ENCODE measurements around the gene BCAS1.

Gene BCAS1, protein sequence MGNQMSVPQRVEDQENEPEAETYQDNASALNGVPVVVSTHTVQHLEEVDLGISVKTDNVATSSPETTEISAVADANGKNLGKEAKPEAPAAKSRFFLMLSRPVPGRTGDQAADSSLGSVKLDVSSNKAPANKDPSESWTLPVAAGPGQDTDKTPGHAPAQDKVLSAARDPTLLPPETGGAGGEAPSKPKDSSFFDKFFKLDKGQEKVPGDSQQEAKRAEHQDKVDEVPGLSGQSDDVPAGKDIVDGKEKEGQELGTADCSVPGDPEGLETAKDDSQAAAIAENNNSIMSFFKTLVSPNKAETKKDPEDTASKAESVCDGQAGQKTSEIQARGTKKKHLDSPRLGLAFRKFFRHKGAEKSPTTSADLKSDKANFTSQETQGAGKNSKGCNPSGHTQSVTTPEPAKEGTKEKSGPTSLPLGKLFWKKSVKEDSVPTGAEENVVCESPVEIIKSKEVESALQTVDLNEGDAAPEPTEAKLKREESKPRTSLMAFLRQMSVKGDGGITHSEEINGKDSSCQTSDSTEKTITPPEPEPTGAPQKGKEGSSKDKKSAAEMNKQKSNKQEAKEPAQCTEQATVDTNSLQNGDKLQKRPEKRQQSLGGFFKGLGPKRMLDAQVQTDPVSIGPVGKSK

DNA sequence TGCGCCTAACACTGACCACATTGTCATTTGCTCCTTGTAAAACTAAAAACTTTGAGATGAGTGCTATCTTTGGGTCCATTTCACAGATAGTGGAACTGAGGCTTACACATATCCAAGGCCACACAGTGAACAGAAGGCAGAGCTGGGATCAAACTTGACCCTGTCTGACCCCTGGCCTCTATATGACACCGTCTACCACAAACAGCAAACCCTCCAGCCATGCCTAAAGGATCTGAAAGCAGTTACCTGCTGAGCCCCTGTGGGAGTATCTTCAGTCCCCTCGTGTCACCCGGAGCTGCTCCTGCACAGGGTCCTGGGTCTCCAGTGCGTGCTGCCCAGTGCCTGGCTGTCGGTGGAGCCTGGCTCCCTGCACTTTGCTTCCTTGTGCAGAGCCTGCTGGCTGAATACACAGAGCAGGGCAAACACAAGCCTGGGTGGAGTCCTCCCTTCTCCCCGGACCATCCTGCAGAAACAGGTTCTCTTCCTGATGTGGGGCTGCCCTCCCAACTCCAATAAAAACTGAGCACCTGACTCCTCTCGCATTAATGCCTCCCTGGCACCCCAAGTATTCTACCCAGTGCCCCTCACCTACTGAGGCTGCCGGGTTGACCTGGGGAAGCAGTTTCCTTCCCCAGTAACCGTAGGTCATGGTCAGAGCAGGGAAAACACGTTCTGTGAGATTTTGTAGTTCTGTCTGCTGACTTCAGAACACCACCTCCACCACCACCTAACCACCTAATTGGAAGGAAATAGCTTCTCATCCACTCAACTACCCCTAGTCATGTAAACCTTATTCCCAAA, at the start of gene BCAS1:
TSS of gene BCAS1 (minus strand) at position 408 of the 801 bp plus-strand sequence. CDS start 11,876 bp downstream, outside the sequence.
- no peak for DNase-seq (ENCODE audit: low read depth in 2 of 2)

DNA sequence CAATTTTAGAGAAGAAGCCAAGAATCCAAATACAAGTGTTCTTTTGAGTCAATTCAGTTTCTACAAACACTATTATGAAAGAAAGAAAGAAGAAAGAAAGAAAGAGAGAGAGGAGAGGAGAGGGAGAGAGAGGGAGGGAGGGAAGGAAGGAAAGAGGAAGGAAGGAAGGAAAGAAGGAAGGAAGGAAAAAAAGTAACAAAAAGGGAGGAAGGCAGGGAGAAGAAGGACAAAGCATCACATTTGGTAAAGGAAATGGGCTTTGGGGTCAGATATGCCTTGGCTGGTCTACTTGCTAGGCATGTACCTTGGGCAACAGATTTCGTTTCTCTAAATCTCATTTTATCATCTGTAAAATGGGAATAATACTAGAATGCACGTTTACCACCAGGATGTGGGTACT, 49.4 kb upstream of the BCAS1 start:
- no peak for DNase-seq (ENCODE audit: low read depth in 2 of 2)

DNA sequence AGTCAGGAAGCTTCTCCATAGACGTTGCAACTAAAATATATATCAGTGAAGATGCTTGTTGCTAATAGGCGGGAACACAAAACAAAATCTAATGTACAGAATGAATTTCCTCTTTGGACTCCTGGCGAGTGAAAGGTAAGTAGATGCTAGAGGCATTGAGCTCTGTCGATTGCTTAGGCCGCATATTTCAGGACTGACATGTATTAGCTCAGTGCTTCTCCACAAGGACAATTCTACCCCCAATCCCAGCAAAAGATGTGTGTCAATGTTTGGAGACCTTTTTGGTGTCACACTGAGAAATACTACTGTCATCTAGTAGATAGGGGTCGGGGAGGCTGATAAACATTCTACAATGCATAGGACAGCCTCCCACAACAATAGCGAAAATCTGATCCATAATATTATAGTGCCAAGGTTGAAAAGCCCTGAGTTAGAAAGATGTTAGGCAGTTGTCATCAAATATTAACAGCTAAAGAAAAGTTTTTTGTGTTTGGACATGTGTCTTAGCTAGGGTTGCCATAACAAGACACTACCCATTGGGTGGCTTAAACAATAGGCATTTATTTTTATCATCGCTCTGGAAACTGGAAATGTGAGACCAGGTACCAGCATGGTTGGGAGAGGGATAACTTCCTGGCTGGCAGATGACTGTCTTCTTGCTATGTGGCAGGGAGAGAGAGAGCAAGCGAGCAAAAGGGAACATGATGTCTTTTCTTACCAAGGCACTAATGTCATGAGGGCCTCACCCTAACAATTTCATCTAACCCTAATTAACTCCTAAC, 48.0 kb upstream of the BCAS1 start:
- no peak for DNase-seq (ENCODE audit: low read depth in 2 of 2)

DNA sequence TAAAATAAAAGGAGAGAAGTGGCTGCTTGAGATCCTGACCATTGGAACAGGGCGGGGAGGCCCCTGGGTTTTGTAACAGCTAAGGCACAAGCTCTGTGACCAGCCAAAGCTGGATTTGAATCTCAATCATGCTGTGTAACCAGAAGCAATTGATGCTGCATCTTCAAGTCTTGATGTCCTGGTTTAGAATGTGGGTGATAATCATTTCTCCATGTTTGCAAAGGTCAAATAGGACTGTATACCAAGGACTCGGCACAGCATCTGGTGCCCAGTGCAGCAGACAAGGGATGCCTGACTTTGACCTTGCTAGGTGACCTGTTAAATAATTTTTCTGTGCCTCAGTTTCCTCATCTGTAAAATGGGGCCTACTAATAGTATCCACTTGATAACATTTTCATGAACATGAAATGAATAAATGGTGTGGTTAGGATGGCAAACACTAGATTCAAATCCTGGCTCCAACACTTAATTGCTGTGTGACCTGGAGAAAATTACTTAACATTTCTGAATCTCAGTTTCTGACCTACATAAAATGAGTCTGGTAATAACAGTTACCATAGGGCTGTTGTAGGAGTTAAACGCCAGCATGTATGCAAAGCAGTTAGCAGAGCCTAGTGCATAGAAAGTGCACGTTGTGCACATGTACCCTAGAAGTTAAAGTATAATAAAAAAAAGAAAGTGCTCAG, 46.3 kb upstream of the BCAS1 start:
- DNase-seq (ENCODE audit: low read depth in 2 of 2) = no peak

DNA sequence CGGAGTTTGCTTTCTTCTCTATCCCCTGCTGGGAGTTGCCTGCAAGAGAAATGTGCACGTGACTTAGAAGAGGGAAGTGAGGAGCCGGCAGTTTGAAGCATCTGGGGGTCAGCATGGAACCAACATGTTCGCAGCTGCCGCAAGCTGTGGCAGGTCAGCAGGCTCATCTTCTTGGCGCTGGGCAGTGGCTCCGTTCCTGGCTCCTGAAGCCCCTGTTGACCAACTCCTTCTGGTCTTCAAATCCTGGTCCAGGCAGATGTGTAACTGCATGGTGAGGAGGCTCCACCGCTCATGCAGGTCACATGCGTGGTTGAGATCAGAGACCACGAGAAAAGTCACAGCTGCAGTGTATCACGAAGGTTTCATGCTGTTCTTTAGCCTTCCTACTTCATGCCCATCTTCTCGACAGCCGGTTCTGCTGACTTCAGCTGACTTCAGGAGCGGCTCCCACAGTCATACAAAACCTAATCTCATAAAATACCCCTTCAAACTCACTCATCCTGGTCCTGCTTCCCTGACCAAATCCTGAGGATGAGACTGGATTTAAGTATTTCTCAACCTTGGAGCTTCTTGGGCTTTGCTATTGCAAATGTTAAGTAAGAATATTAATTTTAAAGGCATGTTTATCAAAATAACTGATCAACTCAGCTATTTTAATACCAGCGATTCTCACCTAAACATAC, 44.9 kb upstream of the BCAS1 start:
- DNase-seq (ENCODE audit: low read depth in 2 of 2) = no peak

DNA sequence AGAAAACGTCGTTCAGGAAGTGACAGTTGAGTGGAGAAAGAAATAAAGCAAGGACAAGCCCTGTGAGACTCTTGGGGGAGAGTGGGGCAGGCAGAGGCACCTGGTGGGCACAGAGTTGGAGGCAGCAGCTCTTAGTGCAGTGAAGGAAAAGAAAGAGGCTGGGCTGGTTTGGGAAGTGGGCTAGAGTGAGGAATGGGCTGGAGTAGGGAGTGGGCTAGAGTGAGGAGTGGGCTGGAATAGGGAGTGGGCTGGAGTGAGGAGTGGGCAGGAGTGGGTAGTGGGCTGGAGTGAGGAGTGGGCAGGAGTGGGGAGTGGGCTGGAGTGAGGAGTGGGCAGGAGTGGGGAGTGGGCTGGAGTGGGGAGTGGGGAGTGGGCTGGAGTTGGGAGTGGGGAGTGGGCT, 43.7 kb upstream of the BCAS1 start:
- no peak for DNase-seq (ENCODE audit: low read depth in 2 of 2)

DNA sequence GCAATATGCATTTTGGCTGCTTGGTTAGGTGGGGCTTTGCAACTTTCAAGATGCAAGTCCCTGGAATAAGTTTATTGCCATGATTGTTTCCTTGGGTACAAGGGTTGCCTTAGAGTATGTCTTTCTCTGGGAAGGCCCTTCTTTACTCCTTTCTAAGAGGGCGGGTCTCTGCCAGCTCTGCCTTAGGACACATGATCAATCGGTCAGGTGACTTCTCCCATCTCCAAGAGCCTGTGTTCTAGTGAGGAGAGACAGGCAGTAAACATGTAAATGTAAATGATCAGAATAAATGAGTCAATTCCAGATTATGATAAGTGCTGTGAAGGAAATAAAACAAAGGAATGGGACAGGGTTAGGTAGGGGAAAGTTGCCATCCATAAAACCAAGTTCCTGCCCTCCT, 43.2 kb upstream of the BCAS1 start:
- DNase-seq (ENCODE audit: low read depth in 2 of 2) = no peak

DNA sequence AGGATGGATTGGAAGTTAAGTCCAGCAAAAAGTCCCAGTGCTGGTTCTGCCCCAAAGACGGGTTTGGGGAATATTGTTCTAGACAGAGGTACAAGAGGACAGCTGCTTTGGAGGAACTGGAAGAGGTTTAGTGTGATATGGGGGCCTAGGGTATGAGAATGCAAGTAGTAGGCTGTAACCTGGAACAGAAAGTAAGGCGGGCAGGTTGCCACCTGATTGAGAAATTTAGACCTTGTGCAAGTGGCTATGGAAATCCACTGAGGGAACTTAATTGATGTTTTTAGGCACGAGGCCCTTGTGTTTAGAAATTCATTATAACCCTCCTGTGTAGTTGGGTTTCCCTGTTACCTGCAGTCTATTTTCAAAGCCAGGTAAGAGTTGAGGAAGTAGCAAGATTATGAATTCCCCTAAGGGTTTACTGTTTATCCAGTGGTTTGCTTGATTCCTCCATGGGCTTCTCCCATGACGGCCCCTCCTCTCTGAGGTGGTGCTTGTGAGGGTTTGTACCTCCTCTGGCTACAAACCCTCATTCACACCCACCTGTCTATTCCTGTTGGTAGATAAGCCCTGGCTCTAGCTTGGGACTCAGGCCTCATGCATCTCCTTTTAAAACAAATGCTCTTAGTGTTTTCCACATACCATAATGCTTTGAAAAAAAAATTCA, 42.0 kb upstream of the BCAS1 start:
- DNase-seq (ENCODE audit: low read depth in 2 of 2) = no peak

DNA sequence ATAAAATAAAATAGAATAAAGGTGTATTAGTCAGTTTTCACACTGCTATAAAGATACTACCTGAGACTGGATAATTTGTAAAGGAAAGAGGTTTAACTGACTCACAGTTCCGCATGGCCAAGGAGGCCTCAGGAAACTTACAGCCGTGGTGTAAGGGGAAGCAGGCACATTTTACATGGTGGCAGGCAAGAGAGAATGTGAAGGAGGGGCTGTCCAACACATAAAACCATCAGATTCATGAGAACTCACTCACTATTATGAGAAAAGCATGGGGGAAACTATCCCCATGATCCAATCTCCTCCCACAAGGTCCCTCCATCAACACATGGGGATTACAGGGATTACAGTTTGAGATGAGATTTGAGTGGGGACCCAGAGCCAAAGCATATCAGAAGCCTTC, 41.1 kb upstream of the BCAS1 start:
- no peak for DNase-seq (ENCODE audit: low read depth in 2 of 2)

DNA sequence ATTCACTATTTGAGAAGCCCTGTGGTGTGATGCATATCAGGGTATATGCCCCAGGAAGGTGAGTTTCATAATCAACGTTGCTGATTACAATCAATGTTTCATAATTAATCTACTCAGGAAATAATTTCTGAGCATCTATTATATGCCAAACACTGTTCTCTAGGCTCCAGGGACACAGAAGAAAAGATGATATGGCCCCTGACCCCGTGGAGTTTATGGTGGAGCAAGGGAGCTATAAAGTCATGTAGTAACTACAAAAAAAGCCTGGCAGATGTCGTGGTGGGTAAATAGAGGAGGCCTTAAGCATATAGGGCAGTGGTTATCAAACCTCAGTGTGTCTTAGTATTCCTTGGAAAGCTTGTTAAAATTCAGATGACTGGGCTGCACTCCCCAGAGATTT, 40.1 kb upstream of the BCAS1 start:
- no peak for DNase-seq (ENCODE audit: low read depth in 2 of 2)

DNA sequence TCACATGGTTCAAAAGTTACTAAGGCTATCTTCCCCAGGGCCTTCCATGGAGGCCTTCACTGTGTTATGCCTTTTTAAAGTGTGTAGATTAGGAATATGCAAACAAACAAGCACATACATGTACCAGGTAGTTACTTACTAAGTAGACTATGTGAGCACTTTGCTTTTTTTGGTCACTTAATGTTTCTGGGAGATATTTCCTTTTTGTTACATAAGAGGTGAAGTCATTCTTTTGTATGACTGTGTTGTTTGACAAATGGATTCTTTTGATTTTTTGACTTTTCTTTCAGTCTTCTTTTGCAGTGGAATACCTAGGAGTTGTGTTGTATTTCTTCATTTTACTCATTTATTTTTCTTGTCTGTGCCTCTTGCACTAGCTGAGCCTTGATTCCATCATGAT, 39.6 kb upstream of the BCAS1 start:
- no peak for DNase-seq (ENCODE audit: low read depth in 2 of 2)

DNA sequence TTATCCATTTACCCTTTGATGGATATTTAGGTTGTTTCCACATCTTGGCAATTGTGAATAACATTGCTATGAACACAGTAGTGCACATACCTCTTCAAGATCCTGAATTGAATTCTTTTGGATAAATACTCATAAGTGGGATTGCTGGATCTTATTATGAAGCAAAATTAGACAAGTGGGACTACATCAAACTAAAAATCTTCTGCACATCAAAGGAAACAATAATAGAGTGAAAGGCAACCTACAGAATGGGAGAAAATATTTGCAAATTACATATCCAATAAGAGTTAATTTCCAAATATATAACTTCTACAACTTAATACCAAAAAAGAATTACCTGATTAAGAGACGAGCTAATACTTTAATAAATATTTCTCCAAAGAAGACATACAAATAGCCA, 38.4 kb upstream of the BCAS1 start:
- no peak for DNase-seq (ENCODE audit: low read depth in 2 of 2)

DNA sequence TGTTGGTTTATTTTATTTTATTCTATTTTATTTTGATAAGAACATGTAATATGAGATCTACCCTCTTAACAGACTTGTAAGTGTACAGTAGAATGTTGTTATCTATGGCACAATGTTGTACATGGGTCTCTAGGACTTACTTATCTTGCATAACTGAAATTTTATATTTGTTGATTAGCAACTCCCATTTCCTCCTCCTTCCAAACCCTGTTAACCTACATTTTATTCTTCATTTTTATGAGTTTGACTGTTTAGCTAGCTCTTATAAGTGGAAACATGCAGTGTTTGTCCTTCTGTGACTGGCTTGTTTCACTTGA, 37.9 kb upstream of the BCAS1 start:
- DNase-seq (ENCODE audit: low read depth in 2 of 2) = no peak

DNA sequence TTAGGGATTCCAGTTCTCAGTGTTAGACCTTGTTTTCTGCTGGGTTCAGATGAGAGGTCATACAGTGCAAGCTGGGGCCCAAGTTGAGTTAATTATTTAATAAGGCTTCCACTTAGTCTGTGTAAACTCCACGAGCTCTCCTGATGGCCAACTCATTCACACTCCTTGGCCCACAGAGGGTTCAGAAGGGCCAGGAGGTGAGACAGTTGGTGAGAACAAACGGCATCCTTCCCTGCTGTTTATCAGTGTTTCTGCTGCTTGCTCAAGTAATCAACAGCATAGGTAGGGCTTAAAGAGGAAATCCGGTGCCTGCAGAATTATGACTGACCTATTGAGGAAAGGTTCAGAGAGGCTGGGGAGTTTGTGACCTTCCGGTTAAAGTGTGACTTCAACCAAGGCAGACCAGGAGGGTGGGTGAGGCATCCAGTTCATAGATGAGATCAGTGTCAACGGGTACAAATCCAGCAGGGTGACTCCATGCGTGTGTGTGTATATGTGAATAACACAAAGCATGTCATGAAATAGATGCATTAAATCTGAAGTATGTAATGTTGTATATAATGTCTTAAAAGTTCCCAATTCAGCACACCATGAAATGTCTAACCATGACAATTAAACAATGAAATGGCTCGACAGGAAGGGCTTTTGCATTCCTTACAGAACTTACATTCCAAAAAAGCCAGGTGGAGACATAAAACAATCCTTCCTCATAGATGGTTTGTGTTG, 37.4 kb upstream of the BCAS1 start:
- no peak for DNase-seq (ENCODE audit: low read depth in 2 of 2)

DNA sequence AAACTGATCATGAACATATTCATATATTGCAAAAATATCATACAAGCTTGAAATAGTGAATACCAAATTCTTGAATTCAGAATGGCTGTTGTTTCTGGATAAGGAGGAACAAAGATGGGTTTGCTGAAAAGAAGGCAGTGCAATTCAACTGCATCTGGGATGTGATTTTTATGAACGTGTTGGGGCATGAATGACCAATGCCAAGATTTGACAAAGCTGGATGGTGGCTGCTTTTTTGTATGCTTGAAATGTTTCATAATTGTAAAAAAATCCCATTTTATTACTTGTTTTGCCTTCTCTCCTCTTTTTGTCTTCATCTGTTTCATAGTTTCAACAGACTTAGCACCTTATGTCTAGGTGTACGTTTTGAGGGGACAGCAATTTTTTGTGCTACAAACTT, 36.8 kb upstream of the BCAS1 start:
- DNase-seq (ENCODE audit: low read depth in 2 of 2) = no peak

DNA sequence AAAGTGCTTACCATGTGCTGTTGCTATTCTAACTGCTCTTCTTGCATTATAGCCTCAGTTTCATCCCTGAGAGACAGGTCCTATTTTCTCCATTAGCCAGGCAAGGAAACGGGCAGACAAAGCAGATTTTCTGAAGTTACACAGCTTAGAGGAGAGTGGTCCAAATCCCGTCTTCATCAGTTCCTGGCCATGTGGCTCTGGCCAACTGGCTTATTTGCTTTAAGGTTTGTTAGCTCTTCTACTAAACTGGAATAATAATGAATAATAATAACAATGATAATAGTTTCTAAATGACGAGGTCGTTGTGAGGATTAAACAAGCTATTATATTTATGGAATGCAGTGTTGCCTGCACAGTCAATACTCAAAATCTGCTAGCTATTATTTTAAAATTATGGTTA, 35.8 kb upstream of the BCAS1 start:
- DNase-seq (ENCODE audit: low read depth in 2 of 2) = no peak

DNA sequence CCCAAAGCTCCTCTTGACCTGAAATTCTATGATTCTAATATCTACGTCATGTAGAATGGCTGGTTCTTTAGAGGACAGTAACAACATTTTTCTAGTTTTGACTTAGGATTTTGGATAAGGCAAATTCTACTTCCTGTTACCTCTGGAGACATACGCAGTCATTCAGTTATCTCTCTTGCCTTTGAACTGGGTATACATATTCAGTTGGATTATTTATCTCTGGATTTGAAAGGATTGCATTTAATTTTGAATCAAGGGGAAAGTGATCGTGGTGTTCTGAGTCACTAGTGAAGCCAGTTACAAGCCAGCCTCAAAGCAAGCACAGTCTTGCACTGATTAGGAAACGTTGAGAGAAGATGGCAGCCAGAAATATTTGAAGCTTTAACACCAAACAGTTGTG, 35.3 kb upstream of the BCAS1 start:
- no peak for DNase-seq (ENCODE audit: low read depth in 2 of 2)

DNA sequence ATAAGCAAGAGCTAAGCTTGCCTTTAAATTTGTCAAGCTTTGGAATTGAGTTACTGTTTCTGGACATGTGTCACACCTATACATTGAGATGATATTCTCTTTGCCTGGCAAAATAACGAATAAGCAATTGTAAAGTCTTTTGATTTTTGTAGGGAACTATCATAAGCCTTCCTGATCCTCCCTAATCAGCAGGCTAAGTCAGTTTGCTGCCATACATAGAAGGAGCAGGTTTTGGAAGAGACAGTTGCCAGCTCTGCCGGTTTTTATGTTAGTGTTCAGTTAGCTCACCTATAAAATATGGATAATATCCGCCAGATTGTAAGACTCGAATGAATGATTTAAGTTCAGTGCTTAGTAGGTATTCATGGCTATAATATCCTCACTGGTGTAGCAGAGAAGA, 34.4 kb upstream of the BCAS1 start:
- no peak for DNase-seq (ENCODE audit: low read depth in 2 of 2)

DNA sequence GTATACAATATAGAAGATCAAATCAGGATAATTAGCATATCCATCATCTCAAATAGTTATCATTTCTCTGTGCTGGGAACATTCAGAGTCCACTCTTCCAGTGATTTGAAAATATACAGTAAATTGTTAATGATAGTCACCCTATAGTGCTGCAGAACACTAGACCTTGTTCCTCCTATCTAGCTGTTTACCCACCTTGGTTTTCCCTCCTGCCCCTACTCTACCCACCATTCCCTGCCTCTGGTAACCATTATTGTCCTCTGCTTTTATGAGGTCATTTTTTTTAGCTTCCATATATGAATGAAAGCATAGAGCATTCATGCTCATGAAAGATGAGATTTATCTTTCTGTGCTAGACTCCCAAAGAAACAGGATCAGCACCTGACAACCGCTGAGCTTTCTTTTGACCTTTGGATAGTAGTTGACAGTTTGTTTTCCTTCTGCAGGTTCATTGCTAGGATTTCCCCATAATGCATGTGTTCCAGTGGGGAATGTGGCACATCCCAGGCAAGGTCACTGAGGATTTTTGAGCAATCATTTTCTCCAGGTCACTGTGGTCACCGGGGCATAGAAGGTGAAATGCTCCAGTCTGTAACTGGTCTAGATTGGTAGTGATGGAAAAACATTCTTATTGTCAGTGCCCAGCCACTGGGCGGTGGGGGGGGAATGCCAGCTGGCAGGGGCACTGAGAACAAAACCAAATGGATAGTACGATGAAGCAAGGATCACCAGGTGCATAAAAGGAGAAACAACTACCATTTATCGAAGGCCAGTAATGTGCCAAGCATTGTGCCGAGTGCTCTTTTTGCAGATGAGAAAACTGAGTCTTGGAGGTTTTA, 33.6 kb upstream of the BCAS1 start:
- DNase-seq (ENCODE audit: low read depth in 2 of 2) = no peak

Data from fibroblast of skin of left quadriceps (primary cell).